Endothelial cell of umbilical vein (primary cell): ENCODE measurements around the gene CFAP210. TPM values are rescaled to one million over a fixed set of nuclear protein-coding genes. Genes with fewer than 3 reads are reported as not detected.
"Not testable (repeated sequence)": the region's sequence is repeated elsewhere in the genome, so short reads cannot be mapped to it uniquely, and the experiment has no call there.

Source experiments
- BruUV-seq: library from RNA; stranded (reverse); fragments of 400-500 nt; replicated peaks from 2 replicates; lab custom pipeline; 2021; lab: Mats Ljungman, UMichigan
- CTCF ChIA-PET: fragments of 300-600, 350-600 bp; sonication (Branson Sonifier 250); formaldehyde crosslinking; loops from one replicate; lab custom pipeline; 2021; ENCODE audit warnings: antibody characterized with exemption, inconsistent platforms; lab: Charles Lee
- POLR2A ChIA-PET: fragments of 300-600, 350-600 bp; sonication (Branson Sonifier 250); formaldehyde crosslinking; loops from one replicate; lab custom pipeline; 2021; ENCODE audit warnings: antibody characterized with exemption, inconsistent platforms; lab: Charles Lee
- DNase-seq: peaks from one replicate; pipeline ENCODE4 v3.0.0-alpha.2; 2011; ENCODE audit warnings: low read depth, low spot score
- FAIRE-seq: peaks from 2 replicates; lab custom pipeline; 2011; peaks lifted over from hg19 to GRCh38; lab: Jason Lieb, UNC
- H2AFZ ChIP-seq: 2 replicates; pipeline ENCODE4 v1.6.0; 2012; ENCODE audit warnings: low read depth, low read length, control low read depth, inconsistent platforms
- H3K27ac ChIP-seq: 2 replicates; pipeline ENCODE4 v1.5.1; 2011; ENCODE audit warnings: low read depth, mild to moderate bottlenecking, control low read depth, low read length, moderate library complexity; ENCODE audit not compliant: insufficient read depth
- H3K27me3 ChIP-seq, 2 experiments: 2 replicates each; pipeline versions ENCODE4 v1.6.0 to v1.6.1; 2011; ENCODE audit warnings: low read length in 2 of 2, mixed read lengths in 1 of 2; ENCODE audit not compliant: control insufficient read depth in 2 of 2, insufficient read depth in 2 of 2
- H3K36me3 ChIP-seq, 2 experiments: 2 replicates in 1 of 2; 3 replicates in 1 of 2; pipeline ENCODE4 v1.5.1; 2011; ENCODE audit warnings: low read length in 2 of 2, mild to moderate bottlenecking in 1 of 2, moderate library complexity in 1 of 2; ENCODE audit not compliant: control insufficient read depth in 2 of 2, insufficient read depth in 2 of 2; ENCODE audit errors: extremely low read depth in 1 of 2
- H3K4me1 ChIP-seq: 3 replicates; pipeline ENCODE4 v1.5.1; 2011; ENCODE audit warnings: mild to moderate bottlenecking, low read length; ENCODE audit not compliant: control insufficient read depth, insufficient read depth; ENCODE audit errors: extremely low read depth
- H3K4me2 ChIP-seq: 2 replicates; pipeline ENCODE4 v1.6.1; 2011; ENCODE audit warnings: low read length, control low read depth, mixed read lengths; ENCODE audit not compliant: insufficient read depth
- H3K4me3 ChIP-seq, 3 experiments: fragments of 200-600 bp in 1 of 3; sonication (generic), shearing (Covaris generic) in 1 of 3; replicated peaks in 1 of 3; 2 replicates each; pipeline ENCODE4 v1.5.1; 2011 to 2016; ENCODE audit warnings: control low read depth in 3 of 3, low read length in 3 of 3, mild to moderate bottlenecking in 2 of 3, inconsistent platforms in 1 of 3, low read depth in 1 of 3, moderate library complexity in 1 of 3; ENCODE audit not compliant: insufficient read depth in 1 of 3
- H3K79me2 ChIP-seq: 2 replicates; pipeline ENCODE4 v1.6.0; 2012; ENCODE audit warnings: low read length, inconsistent platforms; ENCODE audit not compliant: control insufficient read depth, insufficient read depth
- H3K9ac ChIP-seq: replicated peaks from 2 replicates; pipeline ENCODE3; 2011; ENCODE audit warnings: low read length, control low read depth; ENCODE audit not compliant: insufficient read depth; ENCODE audit errors: extremely low read depth
- H3K9me1 ChIP-seq: replicated peaks from 3 replicates; pipeline ENCODE4 v1.6.0; 2011; ENCODE audit warnings: mild to moderate bottlenecking, low read length; ENCODE audit not compliant: control insufficient read depth, insufficient read depth; ENCODE audit errors: extremely low read depth
- H3K9me3 ChIP-seq: replicated peaks from 2 replicates; pipeline ENCODE4 v1.5.1; 2012; ENCODE audit warnings: low read length, inconsistent platforms; ENCODE audit not compliant: control insufficient read depth, insufficient read depth
- H4K20me1 ChIP-seq: replicated peaks from 2 replicates; pipeline ENCODE3; 2011; ENCODE audit warnings: mild to moderate bottlenecking, low read length; ENCODE audit not compliant: control insufficient read depth, insufficient read depth; ENCODE audit errors: extremely low read depth
- EZH2 ChIP-seq: IDR thresholded peaks from 2 replicates; pipeline ENCODE4 v1.6.1; 2012; ENCODE audit warnings: borderline replicate concordance, low read depth, mild to moderate bottlenecking, moderate library complexity, low read length, inconsistent platforms; ENCODE audit not compliant: severe bottlenecking
- FOS ChIP-seq: IDR thresholded peaks from 2 replicates; pipeline ENCODE4 v1.6.1; 2011; ENCODE audit warnings: mild to moderate bottlenecking, low read length, moderate library complexity, borderline replicate concordance; ENCODE audit not compliant: insufficient read depth
- GATA2 ChIP-seq: IDR thresholded peaks from 2 replicates; pipeline ENCODE4 v1.7.0; 2011; ENCODE audit warnings: low read depth, mild to moderate bottlenecking, moderate library complexity, mixed read lengths, low read length; ENCODE audit not compliant: insufficient read length, insufficient read depth
- JUN ChIP-seq: IDR thresholded peaks from 2 replicates; pipeline ENCODE4 v1.6.1; 2011; ENCODE audit warnings: borderline replicate concordance, low read depth; ENCODE audit not compliant: insufficient read length, insufficient read depth
- MAX ChIP-seq: IDR thresholded peaks from 2 replicates; pipeline ENCODE4 v1.6.1; 2011; ENCODE audit not compliant: insufficient read depth, insufficient read length
- MYC ChIP-seq: IDR thresholded peaks from one replicate; pipeline ENCODE4 v1.6.1; 2011; ENCODE audit warnings: mild to moderate bottlenecking, low read depth, low read length
- POLR2A ChIP-seq: IDR thresholded peaks from 2 replicates; pipeline ENCODE4 v1.6.1; 2012; ENCODE audit warnings: low read depth, mild to moderate bottlenecking, control low read depth, low read length
- POLR2AphosphoS5 ChIP-seq: IDR thresholded peaks from 2 replicates; pipeline ENCODE4 v1.6.1; 2012; ENCODE audit warnings: low read depth, mild to moderate bottlenecking, control low read depth, low read length, moderate library complexity; ENCODE audit not compliant: insufficient read depth
- dilution Hi-C: fragments of 300-500 bp; cut with MboI; formaldehyde crosslinking; loops from one replicate; pipeline ENCODE4 v1.15.0; 2019; ENCODE audit warnings: low sequenced_read_pairs; ENCODE audit not compliant: extremely low pct_ligation_motif_present
- intact Hi-C: fragments of 100-400 bp; cut with micrococcal nuclease; formaldehyde crosslinking; loops from one replicate; pipeline ENCODE4 v1.10.0; 2022
- polyA plus RNA-seq, 4 experiments: library from polyadenylated mRNA; depleted of rRNA in 3 of 4; stranded (reverse) in 3 of 4; unstranded in 1 of 4; fragments of >200 nt; gene quantifications; 2 replicates each; pipeline versions ENCODE4 v1.2.1 to v1.2.3, GENCODE V29; 2011 to 2012; ENCODE audit warnings: missing spikeins in 1 of 4
- total RNA-seq: library from RNA; stranded (reverse); gene quantifications from 2 replicates; pipeline ENCODE4 v1.2.3, GENCODE V29; 2021
- TF ChIP-seq, protein P1 (sequence below), 2 donors: IDR thresholded peaks; 1 replicate in 1 of 2; 2 replicates in 1 of 2; pipeline ENCODE4 v1.5.1; 2011; ENCODE audit warnings: low read length in 2 of 2, mild to moderate bottlenecking in 2 of 2, moderate library complexity in 2 of 2, control low read depth in 1 of 2, inconsistent platforms in 1 of 2, low read depth in 1 of 2; ENCODE audit not compliant: insufficient read depth in 1 of 2; ENCODE audit errors: extremely low read depth in 1 of 2

CFAP210 gene
- total and polyA plus RNA-seq, 2 donors (not counting 3 experiments of a cell fraction or from before 2014, with no cell fraction given) = not detected

- no TSS peak for BruUV-seq
- peaks cover 8% of the 10 kb centered on the region for H3K4me1 ChIP-seq
- H3K9ac ChIP-seq = no peak overlapping the region
- no peaks in the 10 kb centered on the region for H3K9me3 ChIP-seq
- no peaks in the 10 kb centered on the region for H3K79me2 ChIP-seq
- CTCF ChIA-PET = no interaction called here
- no peak overlapping the region for H3K4me2 ChIP-seq
- DNase-seq (no peak), FAIRE-seq (no peak)
- H3K27ac ChIP-seq = no peak overlapping the region
- H3K9me1 ChIP-seq = no peaks in the 10 kb centered on the region
- no peaks in the 10 kb centered on the region for H3K36me3 ChIP-seq
- dilution Hi-C loops = no loop called here
- H4K20me1 ChIP-seq = no peaks in the 10 kb centered on the region
- H3K27me3 ChIP-seq = peaks cover 11 to 25% of the 10 kb centered on the region in 2 experiments
- POLR2A ChIA-PET = no interaction called here
- TF ChIP-seq FOS = no peak
- no peak for TF ChIP-seq JUN
- TF ChIP-seq POLR2A = no peak
- TF ChIP-seq, protein P1, sequence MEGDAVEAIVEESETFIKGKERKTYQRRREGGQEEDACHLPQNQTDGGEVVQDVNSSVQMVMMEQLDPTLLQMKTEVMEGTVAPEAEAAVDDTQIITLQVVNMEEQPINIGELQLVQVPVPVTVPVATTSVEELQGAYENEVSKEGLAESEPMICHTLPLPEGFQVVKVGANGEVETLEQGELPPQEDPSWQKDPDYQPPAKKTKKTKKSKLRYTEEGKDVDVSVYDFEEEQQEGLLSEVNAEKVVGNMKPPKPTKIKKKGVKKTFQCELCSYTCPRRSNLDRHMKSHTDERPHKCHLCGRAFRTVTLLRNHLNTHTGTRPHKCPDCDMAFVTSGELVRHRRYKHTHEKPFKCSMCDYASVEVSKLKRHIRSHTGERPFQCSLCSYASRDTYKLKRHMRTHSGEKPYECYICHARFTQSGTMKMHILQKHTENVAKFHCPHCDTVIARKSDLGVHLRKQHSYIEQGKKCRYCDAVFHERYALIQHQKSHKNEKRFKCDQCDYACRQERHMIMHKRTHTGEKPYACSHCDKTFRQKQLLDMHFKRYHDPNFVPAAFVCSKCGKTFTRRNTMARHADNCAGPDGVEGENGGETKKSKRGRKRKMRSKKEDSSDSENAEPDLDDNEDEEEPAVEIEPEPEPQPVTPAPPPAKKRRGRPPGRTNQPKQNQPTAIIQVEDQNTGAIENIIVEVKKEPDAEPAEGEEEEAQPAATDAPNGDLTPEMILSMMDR (IDR thresholded peaks at IDR 0.05; ENCODE audit: extremely low read depth in 1 of 2, insufficient read depth in 1 of 2, low read depth in 1 of 2, low read length in 2 of 2) = no peak
- no peak for TF ChIP-seq GATA2
- no peak for TF ChIP-seq EZH2
- TF ChIP-seq POLR2AphosphoS5 = no peak
- no peak for TF ChIP-seq MAX
- no peak for TF ChIP-seq MYC
- no peak overlapping the region for H3K4me3 ChIP-seq
- no peak overlapping the region for H2AFZ ChIP-seq
- intact Hi-C loops = loop anchor here (5.0 kb wide), 1 partner anchor 119 kb away; the partner anchor contains the start of gene FASTKD1
Observed at GRCh38 chr2:169690958-169691357, 3.2 kb downstream of the CFAP210 start.

- DNase-seq, H3K79me2 ChIP-seq, H3K4me1 ChIP-seq, BruUV-seq, FAIRE-seq, H3K36me3 ChIP-seq, H3K27ac ChIP-seq, H3K4me3 ChIP-seq, H3K9ac ChIP-seq, H3K9me3 ChIP-seq, H3K4me2 ChIP-seq, dilution Hi-C loops, POLR2A ChIA-PET, H3K9me1 ChIP-seq, CTCF ChIA-PET, H2AFZ ChIP-seq, H4K20me1 ChIP-seq: not testable (repeated sequence)
- intact Hi-C loops = loop anchor here (2.0 kb wide), 1 partner anchor 23 kb away; no protein-coding TSS in a partner anchor
- H3K27me3 ChIP-seq = peaks cover 13 to 23% of the 10 kb centered on the region in 2 experiments
Observed at GRCh38 chr2:169687943-169688342, 6.3 kb downstream of the CFAP210 start.

DNA sequence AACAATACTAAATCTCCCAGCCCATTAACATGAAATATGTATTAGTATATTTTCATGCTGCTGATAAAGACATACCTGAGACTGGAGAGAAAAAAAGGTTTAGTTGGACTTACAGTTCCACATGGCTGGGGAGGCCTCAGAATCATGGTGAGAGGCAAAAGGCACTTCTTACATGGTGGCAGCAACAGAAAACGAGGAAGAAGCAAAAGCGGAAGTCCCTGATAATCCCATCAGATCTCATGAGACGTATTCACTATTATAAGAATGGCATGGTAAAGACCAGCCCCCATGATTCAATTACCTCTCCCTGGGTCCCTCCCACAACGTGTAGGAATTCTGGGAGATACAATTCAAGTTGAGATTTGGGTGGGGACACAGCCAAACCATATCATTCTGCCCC, 7.4 kb downstream of the CFAP210 start:
- dilution Hi-C loops, BruUV-seq, H3K79me2 ChIP-seq, POLR2A ChIA-PET, H3K4me3 ChIP-seq, DNase-seq, H2AFZ ChIP-seq, H3K9me1 ChIP-seq, H3K9ac ChIP-seq, H4K20me1 ChIP-seq, H3K27ac ChIP-seq, FAIRE-seq, H3K4me1 ChIP-seq, H3K36me3 ChIP-seq, H3K4me2 ChIP-seq, H3K9me3 ChIP-seq: not testable (repeated sequence)
- intact Hi-C loops = loop anchor here (2.0 kb wide), 1 partner anchor 22 kb away; no protein-coding TSS in a partner anchor
- H3K27me3 ChIP-seq = peaks cover 10 to 18% of the 10 kb centered on the region in 2 experiments
- CTCF ChIA-PET = interaction anchor here (1.2 kb wide), 1 partner anchor 73 kb away, joined by 3 read pairs; no protein-coding TSS in a partner anchor
